ENCODE data around the gene SMOC1.

The SMOC1 gene

DNA sequence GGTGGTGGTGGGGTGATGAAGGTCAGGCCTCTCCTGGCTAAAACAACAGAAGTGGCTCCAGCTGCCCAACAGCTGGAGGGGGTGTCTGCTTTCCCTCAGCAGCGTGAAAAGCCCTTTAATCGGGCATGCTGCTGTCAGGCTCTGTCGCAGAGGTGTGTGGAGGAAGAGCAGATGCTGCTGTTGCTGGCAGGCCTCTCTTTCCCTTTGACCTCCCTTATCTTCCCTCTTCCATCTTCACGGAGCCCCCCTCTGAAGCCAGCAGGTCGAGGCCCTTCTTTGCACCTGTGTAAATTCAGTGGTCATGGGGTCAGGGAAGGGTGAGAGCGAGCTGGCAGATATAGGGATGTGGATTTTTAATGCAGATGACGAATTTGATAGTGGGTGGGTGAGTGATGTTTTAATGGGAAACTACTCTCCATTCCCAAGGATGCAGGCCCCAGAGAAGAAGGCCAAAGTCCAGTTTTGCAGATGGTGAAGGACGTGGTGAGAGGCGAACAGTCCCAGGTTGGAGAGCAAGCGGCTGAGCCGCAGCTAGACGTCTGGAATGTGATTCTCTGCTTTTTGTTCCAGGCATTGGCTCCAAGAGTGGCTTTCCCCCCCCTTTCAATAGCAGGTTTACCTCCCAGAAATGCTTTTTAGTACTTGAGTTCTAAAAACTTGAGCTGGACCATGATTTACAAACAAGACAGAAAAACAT is 64.0 kb downstream of the SMOC1 start:
- no peaks in the 10 kb centered on the region for H3K36me3 ChIP-seq (ENCODE audit: control insufficient read depth, insufficient read depth, low read length)
- H3K27ac ChIP-seq (ENCODE audit: low read depth, low read length, severe bottlenecking): peak overlapping the region; percentile 19
- no peaks in the 10 kb centered on the region for H3K4me1 ChIP-seq (ENCODE audit: control insufficient read depth, insufficient read depth, low read length, poor library complexity, severe bottlenecking)
- 86 to 94% methylated on average over 6 to 9 of the region's 12 CpGs for WGBS, 2 experiments (ENCODE audit: insufficient coverage in 2 of 2)
- peaks cover 8% of the 10 kb centered on the region for H3K9me3 ChIP-seq (ENCODE audit: control insufficient read depth, low read length)
- H3K4me3 ChIP-seq (ENCODE audit: extremely low read depth, insufficient read depth, low read length, poor library complexity, severe bottlenecking): no peak overlapping the region

DNA sequence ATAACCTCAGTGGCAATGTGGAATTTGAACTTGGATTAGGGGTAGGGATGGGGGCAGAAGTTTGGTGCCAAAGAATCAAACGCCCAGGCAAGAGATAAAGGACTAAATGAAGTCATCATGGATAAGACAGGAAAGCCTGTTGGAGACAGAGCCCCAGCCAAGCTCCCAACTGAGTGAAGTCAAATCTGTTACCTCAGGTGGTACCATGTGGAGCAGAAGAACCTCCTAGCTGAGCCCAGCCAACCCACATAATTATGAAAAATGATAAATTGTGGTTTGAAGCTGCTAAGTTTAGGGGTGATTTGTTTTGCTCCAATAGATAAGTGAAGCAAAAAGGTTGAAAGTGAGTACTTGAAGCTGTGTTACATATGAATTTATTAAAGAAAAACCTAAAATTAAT is 66.1 kb downstream of the SMOC1 start:
- Histone ChIP-seq H3K36me3 (ENCODE audit: control insufficient read depth, insufficient read depth, low read length) (no peaks in the 10 kb centered on the region), H3K4me1 (ENCODE audit: control insufficient read depth, insufficient read depth, low read length, poor library complexity, severe bottlenecking) (no peaks in the 10 kb centered on the region), H3K4me3 (ENCODE audit: extremely low read depth, insufficient read depth, low read length, poor library complexity, severe bottlenecking) (no peak overlapping the region), H3K27ac (ENCODE audit: low read depth, low read length, severe bottlenecking) (no peak overlapping the region), H3K9me3 (ENCODE audit: control insufficient read depth, low read length) (peaks cover 8% of the 10 kb centered on the region)
- WGBS, 2 experiments (ENCODE audit: insufficient coverage in 2 of 2): 88 to 100% methylated on average over 1 of the region's 1 CpG

GRCh38 chr14:69945912-69946311 is 66.7 kb downstream of the SMOC1 start:
- no peak overlapping the region for H3K27ac ChIP-seq (ENCODE audit: low read depth, low read length, severe bottlenecking)
- no peaks in the 10 kb centered on the region for H3K36me3 ChIP-seq (ENCODE audit: control insufficient read depth, insufficient read depth, low read length)
- no peak overlapping the region for H3K4me3 ChIP-seq (ENCODE audit: extremely low read depth, insufficient read depth, low read length, poor library complexity, severe bottlenecking)

DNA sequence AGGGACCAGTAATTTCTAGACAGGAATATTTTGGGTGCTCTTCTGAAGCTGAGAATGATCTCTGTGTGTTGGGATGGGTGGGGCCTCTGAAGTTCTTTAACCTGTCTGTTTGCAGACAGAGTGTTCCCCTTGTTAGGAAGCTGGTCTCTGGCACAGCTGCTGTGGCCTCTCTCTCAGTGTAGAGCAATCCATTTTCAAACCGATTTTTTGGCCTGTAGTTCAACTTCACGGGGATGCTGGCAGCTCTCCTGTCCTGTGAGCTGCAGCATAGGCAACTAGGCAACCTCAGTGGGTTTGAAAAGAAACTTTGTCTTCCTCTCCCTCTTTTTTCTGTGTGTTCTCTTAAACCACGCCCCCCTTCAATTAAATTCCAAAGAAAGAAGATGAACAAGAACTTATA is 69.1 kb downstream of the SMOC1 start:
- Histone ChIP-seq H3K9me3 (ENCODE audit: control insufficient read depth, low read length) (peaks cover 8% of the 10 kb centered on the region), H3K4me3 (ENCODE audit: extremely low read depth, insufficient read depth, low read length, poor library complexity, severe bottlenecking) (no peak overlapping the region), H3K36me3 (ENCODE audit: control insufficient read depth, insufficient read depth, low read length) (no peaks in the 10 kb centered on the region), H3K4me1 (ENCODE audit: control insufficient read depth, insufficient read depth, low read length, poor library complexity, severe bottlenecking) (no peaks in the 10 kb centered on the region), H3K27ac (ENCODE audit: low read depth, low read length, severe bottlenecking) (no peak overlapping the region)
- 80 to 84% methylated on average over 2 of the region's 3 CpGs for WGBS, 2 experiments (ENCODE audit: insufficient coverage in 2 of 2)

More at GRCh38 chr14:69945912-69946311, 66.7 kb downstream of the SMOC1 start:
- Histone ChIP-seq H3K9me3 (ENCODE audit: control insufficient read depth, low read length) (peaks cover 8% of the 10 kb centered on the region), H3K4me1 (ENCODE audit: control insufficient read depth, insufficient read depth, low read length, poor library complexity, severe bottlenecking) (no peaks in the 10 kb centered on the region)

- Histone ChIP-seq H3K4me1 (ENCODE audit: control insufficient read depth, insufficient read depth, low read length, poor library complexity, severe bottlenecking) (no peaks in the 10 kb centered on the region), H3K4me3 (ENCODE audit: extremely low read depth, insufficient read depth, low read length, poor library complexity, severe bottlenecking) (no peak overlapping the region), H3K9me3 (ENCODE audit: control insufficient read depth, low read length) (no peaks in the 10 kb centered on the region), H3K36me3 (ENCODE audit: control insufficient read depth, insufficient read depth, low read length) (no peaks in the 10 kb centered on the region), H3K27ac (ENCODE audit: low read depth, low read length, severe bottlenecking) (no peak overlapping the region)
- WGBS, 2 experiments (ENCODE audit: insufficient coverage in 2 of 2): 100% methylated on average over 1 to 2 of the region's 3 CpGs
These were observed 72.0 kb downstream of the SMOC1 start for GRCh38 chr14:69951263-69951662.

GRCh38 chr14:69951935-69952334 is 72.7 kb downstream of the SMOC1 start:
- Histone ChIP-seq H3K4me3 (ENCODE audit: extremely low read depth, insufficient read depth, low read length, poor library complexity, severe bottlenecking) (no peak overlapping the region), H3K9me3 (ENCODE audit: control insufficient read depth, low read length) (no peaks in the 10 kb centered on the region), H3K27ac (ENCODE audit: low read depth, low read length, severe bottlenecking) (no peak overlapping the region), H3K36me3 (ENCODE audit: control insufficient read depth, insufficient read depth, low read length) (no peaks in the 10 kb centered on the region), H3K4me1 (ENCODE audit: control insufficient read depth, insufficient read depth, low read length, poor library complexity, severe bottlenecking) (no peaks in the 10 kb centered on the region)
- WGBS, 2 experiments (ENCODE audit: insufficient coverage in 2 of 2): 89 to 93% methylated on average over 3 to 8 of the region's 9 CpGs

DNA sequence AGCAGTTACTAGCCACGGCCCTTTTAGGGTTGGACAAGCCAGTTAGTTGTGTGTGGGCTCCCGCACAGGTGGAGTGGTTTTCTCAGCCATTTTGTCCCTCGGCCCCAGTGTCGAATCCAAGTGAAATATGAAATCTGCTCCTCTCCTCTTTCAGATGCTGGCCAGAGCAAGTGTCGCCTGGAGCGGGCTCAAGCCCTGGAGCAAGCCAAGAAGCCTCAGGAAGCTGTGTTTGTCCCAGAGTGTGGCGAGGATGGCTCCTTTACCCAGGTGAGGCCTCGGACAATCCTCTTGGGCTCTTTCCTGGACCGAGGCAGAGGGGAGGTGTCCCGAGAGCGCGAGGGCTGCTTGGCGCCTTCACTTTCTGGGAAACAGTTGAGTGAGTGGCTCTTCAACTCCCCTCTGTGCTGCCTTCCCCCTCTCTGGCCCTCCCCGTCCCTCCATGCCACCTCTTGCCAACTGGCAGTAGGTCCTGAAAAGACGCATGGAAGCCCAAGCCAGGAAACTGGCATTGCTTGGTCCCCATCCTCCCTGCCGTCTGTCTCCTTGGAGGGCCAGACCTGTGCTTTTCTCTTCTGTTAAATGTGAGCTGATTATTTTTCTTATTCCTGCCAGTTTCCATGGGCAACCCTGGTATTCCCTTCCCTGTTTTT is 74.2 kb downstream of the SMOC1 start:
- WGBS, 2 experiments (ENCODE audit: insufficient coverage in 2 of 2): 91% methylated on average over 7 to 13 of the region's 16 CpGs
- Histone ChIP-seq H3K27ac (ENCODE audit: low read depth, low read length, severe bottlenecking) (no peak overlapping the region), H3K4me1 (ENCODE audit: control insufficient read depth, insufficient read depth, low read length, poor library complexity, severe bottlenecking) (no peaks in the 10 kb centered on the region), H3K9me3 (ENCODE audit: control insufficient read depth, low read length) (no peaks in the 10 kb centered on the region), H3K36me3 (ENCODE audit: control insufficient read depth, insufficient read depth, low read length) (no peaks in the 10 kb centered on the region), H3K4me3 (ENCODE audit: extremely low read depth, insufficient read depth, low read length, poor library complexity, severe bottlenecking) (no peak overlapping the region)

GRCh38 chr14:69955855-69956845 is 76.9 kb downstream of the SMOC1 start:
- Histone ChIP-seq H3K4me3 (ENCODE audit: extremely low read depth, insufficient read depth, low read length, poor library complexity, severe bottlenecking) (no peak overlapping the region), H3K36me3 (ENCODE audit: control insufficient read depth, insufficient read depth, low read length) (no peaks in the 10 kb centered on the region), H3K4me1 (ENCODE audit: control insufficient read depth, insufficient read depth, low read length, poor library complexity, severe bottlenecking) (no peaks in the 10 kb centered on the region), H3K9me3 (ENCODE audit: control insufficient read depth, low read length) (no peaks in the 10 kb centered on the region), H3K27ac (ENCODE audit: low read depth, low read length, severe bottlenecking) (no peak overlapping the region)
- WGBS, 2 experiments (ENCODE audit: insufficient coverage in 2 of 2): 78 to 81% methylated on average over 7 to 8 of the region's 11 CpGs

DNA sequence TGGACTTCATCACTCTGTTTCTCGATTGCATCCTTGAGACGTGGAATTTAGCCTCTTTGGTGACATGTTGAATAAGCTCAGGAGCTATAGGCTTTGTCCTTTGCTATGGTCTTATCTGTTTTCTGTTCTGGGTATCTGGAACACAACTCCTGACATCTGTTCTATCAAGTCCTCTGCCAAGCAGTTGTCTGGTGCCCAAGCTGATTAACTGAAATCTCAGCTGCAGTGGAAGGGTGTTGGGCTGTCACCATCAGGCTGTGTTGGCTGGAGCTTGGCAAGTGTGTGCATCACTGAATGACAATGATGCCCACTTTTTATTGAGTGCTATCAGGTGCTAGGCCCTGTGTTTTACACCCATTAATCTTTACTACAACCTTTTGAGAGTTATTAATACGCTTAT is 77.8 kb downstream of the SMOC1 start:
- Histone ChIP-seq H3K4me3 (ENCODE audit: extremely low read depth, insufficient read depth, low read length, poor library complexity, severe bottlenecking) (no peak overlapping the region), H3K36me3 (ENCODE audit: control insufficient read depth, insufficient read depth, low read length) (no peaks in the 10 kb centered on the region), H3K27ac (ENCODE audit: low read depth, low read length, severe bottlenecking) (no peak overlapping the region), H3K4me1 (ENCODE audit: control insufficient read depth, insufficient read depth, low read length, poor library complexity, severe bottlenecking) (no peaks in the 10 kb centered on the region), H3K9me3 (ENCODE audit: control insufficient read depth, low read length) (no peaks in the 10 kb centered on the region)
- 79 to 100% methylated on average over 1 to 2 of the region's 3 CpGs for WGBS, 2 experiments (ENCODE audit: insufficient coverage in 2 of 2)

- Histone ChIP-seq H3K4me3 (ENCODE audit: extremely low read depth, insufficient read depth, low read length, poor library complexity, severe bottlenecking) (no peak overlapping the region), H3K36me3 (ENCODE audit: control insufficient read depth, insufficient read depth, low read length) (no peaks in the 10 kb centered on the region), H3K9me3 (ENCODE audit: control insufficient read depth, low read length) (no peaks in the 10 kb centered on the region), H3K4me1 (ENCODE audit: control insufficient read depth, insufficient read depth, low read length, poor library complexity, severe bottlenecking) (no peaks in the 10 kb centered on the region), H3K27ac (ENCODE audit: low read depth, low read length, severe bottlenecking) (no peak overlapping the region)
- no CpG with 5 or more reads among the region's 1 CpG for WGBS, 2 experiments (ENCODE audit: insufficient coverage in 2 of 2)
These were observed 78.8 kb downstream of the SMOC1 start for GRCh38 chr14:69957986-69958385.

Measured in mesodermal cell (in vitro differentiated cells).